ENCODE results near the gene ABHD15.
"Not testable (repeated sequence)": the region's sequence is repeated elsewhere in the genome, so short reads cannot be mapped to it uniquely, and the experiment has no call there.

ABHD15 gene

DNA sequence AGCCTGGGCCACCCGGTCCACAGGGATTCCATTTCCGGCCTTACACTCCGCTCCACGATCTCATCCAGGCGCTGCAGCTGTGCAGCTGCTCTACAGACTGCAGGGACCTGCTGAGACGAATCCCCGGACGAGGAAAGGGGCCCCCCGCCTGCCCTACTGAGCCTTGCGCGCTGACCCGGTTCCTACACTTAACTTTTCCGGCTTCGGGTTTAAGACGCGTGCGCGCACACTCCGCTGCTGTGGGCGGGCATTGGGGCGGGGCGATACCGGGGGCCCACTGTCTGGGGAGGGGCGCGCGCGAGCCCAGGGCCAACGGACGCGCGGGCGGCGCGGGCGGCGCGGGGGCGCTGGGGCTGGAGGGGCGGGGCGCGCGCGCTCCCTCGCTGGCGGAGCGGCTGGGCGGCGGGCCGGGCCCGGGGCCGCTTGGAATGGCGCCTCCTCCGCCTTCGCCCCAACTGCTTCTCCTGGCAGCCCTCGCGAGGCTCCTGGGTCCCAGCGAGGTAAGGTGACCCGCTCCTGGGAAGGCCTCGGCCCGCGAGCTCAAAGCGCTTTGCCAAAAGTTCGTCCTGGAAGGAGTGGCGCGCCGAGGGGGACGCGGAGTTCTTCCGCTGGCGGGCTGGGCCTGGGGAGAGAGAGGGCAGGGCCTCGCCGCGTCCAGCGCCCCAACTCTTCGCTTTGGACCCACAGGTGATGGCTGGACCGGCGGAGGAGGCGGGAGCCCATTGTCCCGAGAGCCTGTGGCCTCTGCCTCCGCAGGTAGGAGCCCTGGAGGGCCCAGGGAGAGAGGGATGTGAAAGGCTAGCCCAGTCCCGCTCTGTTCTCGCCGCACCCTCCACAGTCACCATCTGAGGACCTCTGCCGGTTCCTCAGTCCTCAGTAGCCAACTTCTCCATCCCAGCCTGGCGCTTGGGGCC is 1.8 kb upstream of the ABHD15 start, which contains the start of gene TP53I13:
Gene TP53I13, plus strand, starts transcription at position 371 of the 914 bp plus-strand sequence. Its CDS starts 58 bp downstream, at position 429.
- peak; percentile 91 for DNase-seq

DNA sequence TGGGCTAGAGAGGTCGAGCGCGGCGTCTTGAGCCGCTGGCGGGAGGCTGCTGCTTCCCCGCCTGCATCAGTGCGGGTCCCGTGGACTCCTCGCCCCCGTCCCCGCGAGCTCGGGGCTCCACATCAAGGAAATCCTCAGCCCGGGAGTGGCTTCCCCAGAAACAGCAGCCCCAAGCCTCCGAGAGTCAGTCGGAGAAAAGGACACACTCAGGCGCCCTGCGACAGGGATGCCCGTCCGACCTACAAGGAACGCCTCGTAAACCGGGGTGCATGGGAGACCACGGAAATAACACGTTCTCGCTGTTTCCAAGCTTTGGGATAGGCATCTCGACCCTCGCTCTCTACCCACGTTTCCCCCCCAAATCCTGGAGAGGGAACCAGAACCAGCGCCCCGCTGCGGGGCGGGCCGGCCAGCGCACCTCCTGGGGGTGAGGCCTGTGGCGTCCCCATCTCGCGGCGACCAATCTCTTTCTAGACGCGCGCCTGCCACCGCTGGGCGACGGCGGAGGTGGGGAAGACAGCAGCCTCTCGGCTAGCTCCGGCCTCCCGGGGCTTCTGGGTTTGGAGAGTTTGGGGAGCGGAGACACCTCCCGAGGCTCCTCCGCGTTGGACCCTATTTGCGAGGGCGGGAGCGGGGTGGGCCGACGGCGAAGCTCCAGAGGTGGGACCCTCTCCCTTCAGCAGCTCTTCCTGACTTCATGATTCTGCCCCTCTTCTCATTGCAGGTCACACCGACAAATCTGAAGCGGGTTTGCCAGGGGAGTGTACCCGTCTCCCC is 905 bp upstream of the ABHD15 start:
- DNase-seq = peak; percentile 79

DNA sequence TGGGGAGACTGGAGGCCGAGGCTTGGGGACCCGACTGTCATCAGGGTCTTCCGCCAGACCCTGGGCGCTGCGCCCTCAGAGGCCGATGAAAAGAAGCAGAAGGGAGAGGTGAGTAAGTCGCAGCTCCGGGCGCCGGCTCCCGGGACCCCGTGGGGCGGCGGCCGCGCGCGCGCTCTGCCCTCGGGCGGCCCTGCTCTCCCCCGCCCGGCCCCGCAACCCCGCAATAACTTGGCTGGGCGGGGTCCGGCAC is 392 bp upstream of the ABHD15 start:
- no peak for DNase-seq

DNA sequence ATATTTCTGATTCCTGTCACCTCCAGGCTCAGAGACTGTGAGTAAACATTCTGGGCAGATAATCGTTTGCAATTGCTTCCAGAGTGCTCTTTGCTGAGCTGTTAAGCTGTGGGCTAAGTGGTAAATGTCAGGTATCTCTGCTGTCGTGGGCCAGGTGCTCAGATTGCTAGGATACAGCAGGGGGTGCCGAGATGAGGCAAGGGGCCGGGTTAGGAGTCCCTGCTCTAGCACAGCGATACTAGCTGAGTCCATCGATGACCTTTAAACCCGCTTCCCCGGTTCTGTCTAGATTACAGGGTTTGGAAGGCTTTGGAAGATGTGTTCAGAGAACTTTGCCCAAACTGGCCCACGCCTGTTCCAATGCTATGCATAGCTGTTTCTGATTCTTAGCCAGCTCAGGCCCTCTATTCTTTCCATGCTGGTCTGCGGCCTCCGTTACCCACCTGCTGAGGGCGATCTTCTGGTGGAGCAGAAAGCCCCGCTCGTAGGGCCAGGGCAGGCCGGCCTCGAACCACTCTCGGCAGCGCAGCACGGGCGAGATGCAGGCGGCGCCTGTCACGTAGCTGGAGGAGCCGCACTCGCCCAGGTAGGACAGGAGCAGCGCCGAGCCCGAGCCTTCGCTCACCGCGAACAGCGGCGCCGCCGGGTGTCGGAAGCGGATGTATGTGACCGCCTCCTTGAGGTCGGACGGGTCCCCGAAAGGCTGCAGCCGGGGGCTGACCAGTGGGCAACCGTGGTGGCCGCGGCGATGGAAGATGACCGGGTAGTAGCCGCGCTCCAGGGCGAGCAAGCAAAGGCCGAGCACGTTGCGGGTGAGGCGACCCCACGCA is 979 bp downstream of the ABHD15 start:
- peak; percentile 55 for DNase-seq

DNA sequence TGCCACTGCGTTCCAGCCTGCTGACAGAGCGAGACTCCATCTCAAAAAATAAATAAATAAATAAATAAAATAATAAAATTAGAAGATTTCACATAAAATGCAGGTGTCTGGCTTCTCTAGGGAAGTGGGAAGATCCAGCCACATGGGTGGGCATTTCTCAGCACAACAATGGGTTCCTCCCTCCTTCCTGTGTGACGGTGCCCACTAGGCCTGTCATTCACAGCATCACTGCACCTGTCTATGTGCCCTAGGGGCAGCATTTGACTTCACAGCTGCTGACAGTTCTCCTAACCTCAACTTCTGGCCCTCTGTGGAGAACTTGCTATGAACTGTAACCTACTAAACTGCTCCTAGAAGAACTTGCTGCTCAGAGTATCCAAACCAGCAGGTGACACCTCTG is 3.0 kb downstream of the ABHD15 start:
- DNase-seq = no peak

DNA sequence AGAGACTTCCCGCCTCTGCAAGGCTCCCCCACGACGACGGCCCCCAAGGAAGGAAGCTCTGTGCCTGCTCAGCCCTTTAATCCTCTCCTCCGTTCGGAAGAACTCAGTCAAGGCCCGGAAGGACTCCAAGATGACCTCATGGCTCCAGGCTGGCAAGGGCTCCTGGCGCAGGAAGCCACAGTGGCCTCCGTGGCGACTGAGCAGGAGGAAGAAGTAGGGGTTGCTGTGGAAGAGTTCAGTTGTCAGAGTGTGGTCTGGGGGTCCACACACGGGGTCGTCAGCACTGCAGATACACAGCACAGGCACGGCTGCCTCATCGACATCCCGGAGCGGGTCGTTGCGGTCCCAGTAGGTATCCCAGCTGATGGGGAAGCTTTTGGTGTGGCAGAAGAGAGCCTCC is 4.2 kb downstream of the ABHD15 start:
- DNase-seq = no peak

DNA sequence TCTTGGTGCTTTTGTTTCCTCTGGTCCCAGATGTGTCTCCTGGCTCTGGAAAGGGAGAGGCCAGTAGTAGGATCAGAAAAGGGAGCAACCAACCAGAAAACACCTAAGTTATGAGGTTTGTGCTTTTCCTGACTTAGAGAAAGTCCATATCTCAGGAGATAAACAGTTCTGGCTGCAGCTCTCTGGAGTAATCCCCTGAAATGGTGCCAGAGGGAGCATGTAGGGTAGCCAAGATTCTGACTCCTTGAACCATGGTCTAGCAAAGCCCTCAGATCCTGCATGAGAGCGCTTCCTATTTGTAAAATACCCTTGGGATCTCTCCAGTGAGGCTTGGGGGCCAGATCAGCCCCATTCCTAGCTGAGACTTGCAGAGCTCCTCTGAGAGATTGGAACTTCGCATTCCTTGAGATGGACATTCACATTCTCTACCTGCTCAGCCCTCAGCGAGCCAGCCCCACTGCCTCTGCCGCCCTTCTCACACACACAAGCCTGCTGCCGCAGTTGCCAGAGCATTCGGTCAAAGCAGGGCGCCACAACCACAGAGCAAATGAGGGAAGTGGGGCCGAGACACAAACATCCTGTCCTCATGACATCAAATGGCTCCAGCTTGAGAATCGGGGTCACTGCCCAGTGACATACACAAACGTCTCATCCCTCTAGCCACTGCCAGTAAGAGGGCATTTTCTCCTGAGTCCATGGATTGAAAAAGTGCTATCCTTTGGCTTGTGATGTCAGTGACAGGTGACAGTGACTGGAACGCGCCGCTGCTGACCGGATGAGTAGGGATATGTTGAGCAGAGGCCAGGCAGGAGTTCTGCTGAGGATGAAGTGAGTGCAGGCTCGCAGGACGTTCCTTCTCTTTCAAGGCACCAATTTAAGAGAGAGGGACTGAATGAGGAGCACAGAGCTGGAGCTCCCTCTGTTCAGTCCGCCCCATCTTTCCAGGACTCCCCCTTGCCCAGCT is 5.0 kb downstream of the ABHD15 start:
- no peak for DNase-seq

DNA sequence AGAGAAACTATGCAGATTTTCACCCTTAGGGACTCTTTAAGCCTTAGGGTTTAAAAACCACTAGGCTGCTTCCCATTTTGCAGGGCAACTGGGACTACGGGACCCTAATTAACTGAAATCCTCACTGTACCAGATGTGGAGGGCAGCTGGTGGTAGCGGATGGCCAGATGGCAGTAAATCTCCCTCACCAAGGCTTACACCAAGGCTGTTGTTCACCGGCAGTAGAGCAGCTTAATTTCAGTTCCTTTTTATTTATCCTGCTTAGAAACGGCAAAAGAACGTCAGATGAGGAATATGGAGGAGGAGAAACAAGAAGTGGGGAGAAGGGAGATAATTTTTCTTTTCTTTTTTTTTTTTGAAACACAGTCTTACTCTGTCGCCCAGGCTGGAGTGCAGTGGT is 6.5 kb downstream of the ABHD15 start:
- DNase-seq = no peak

DNA sequence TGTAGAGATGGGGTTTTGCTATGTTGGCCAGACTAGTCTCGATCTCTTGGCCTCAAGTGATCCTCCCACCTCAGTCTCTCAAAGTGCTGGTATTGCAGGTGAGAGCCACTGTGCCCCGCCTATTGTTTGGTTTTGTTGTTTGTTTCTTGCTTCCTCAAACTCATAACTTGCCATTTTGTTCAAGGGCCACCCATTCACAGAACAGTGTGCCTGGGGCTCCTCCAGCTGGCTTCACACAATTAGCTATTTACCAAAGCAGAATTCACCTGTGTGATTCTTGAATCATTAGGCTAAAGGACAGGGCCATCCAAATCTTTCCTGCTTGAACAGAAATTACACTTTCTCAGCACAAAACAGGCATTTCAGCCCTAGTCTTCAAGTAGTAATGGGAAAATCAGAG is 7.2 kb downstream of the ABHD15 start:
- DNase-seq = no peak

DNA sequence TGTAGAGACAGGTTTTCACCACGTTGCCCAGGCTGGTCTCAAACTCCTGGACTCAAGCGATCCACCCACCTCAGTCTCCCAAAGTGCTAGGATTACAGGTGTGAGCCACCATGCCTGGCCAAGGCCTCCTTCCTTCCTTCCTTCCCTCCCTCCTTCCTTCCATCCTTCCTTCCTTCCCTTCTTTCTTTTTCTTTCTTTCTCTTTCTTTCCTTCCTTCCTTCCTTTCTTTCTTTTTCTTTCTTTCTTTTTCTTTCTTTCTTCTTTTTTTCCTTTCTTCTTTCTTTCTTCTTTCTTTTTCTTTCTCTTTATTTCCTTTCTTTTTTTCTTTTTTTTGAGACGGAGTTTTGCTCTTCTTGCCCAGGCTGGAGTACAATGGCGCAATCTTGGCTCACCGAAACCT is 8.7 kb downstream of the ABHD15 start:
- not testable (repeated sequence) for DNase-seq

DNA sequence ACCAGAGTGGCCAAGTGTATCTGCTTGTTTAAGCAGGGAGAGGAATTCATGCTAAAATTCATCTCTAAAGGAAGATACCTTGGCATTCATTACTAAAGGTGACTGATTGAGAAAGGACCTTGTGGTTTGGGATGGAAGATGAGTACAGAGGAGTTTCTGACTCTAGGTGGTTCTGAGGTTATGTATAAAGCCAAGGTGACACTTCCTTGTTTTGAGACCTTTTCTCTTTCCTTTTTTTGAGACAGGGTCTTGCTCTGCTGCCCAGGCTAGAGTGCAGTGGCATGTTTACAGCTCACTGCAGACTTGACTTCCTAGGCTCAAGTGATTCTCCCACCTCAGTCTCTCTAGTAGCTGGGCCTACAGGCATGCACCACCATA is 9.1 kb downstream of the ABHD15 start:
- no peak for DNase-seq

DNA sequence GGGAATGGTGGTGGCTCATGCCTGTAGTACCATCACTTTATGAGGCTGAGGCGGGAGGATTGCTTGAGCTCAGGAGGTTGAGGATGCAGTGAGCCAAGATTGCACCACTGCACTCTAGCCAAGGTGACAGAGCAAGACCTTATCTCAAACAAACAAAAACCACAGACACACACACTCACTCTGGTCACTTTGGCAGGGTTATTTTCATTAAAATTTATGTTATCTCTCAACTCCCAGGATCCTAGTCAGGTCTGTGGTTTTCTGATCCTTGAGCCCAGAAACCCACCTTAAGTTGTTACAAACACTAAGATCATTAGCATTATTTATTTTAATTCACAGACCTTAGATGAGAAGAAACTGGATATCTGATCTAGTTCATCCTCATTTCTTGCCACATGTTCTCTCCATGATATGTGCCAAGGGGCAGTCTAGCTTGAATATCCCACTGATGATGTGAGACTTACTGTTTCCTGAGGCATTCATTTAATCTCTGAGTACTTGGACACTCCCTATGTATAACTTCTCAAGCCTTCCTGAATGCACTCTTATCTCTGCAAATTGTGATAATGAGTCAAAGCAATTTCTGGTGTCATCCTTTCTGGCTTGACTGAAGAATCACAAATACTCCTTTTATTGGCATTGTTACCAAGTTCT is 9.6 kb downstream of the ABHD15 start:
- DNase-seq = no peak

DNA sequence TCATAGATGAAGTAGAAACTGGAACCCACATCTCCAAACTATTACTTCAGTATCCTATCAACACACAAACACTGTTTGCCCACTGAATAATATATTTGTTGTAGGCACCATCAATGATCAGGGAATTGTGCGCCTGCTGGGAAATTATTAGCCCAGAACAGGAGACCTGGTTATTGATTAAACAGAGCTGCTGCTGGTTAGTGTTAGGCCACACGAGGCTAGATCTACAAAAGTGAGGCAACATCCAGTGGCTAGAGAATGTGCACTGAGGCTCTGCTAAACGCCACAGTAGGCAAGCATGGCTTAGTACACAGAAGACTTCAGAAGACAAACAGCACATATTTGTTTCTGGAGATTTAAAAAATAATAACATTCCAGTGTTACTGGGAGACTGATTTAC is 11.0 kb downstream of the ABHD15 start:
- DNase-seq = no peak

DNA sequence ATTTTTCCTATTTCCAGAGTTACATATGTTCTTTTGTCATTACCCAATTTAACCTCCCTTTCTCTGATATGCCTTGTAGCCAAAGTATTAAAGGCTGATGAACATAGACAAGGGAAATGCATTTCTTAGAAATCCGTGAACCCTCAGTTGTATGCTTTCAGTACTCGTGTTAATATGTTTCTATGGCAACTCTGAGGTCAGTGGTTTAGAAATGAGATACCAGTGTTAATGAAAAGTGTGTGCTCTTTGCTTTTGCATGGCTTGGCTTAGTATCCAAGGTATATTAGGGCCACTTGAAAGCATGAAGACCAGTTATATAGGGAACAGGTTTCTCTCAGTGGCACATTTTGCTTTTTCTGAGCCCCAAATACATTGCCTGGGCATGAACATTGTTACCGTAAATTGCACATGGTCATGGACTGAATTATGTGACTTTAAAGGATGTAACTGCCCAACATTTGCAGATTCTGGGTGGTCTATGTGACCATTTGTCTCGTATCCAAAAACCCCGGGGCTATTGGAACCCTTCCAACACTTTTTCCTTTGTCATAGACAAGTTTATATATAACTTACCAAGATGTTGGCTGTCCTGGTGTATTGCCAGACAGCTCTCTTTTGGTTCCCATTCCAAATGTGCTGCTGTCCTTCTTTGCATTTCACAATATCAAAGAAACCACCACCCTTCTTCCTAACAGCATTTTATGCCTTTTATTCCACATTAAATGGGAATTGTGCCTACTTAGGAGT is 17.5 kb downstream of the ABHD15 start:
- no peak for DNase-seq

DNA sequence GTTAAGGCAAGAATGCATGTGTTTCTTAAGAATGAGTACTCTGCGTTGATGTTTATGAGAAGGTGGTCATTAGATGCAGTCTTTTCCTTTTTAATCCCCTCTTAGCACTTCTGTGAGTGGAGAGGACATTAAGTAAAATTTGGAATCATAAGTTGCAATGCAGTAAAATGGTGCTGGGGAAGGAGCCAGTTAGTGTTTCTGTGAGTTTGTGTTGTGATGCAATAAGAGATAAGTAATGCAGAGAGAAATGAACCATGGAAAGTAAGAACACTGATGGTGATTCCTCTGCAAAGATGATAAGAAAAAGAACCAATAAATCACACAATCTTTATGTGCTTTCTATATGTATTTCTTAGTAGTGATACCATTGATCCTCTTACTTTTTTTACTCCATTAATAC is 20.0 kb downstream of the ABHD15 start:
- no peak for DNase-seq

DNA sequence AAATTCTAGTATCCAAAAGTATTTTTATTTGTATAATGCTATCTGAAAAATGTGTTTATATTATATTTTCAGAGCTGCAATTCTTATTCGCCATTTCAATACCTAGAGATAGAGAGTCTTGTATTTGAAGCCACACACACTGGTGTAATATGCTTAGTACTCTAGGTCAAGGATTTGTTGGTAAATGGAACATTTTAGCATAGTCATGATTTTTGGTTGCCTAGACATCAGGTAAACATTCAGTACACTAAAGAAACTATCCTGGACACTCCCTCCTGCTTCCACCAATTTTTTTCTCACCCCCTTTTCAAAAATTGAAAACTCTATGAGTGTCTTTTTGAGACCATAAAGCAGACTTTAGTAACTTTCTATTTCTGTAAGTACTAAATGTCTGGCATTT is 20.8 kb downstream of the ABHD15 start:
- DNase-seq = no peak

DNA sequence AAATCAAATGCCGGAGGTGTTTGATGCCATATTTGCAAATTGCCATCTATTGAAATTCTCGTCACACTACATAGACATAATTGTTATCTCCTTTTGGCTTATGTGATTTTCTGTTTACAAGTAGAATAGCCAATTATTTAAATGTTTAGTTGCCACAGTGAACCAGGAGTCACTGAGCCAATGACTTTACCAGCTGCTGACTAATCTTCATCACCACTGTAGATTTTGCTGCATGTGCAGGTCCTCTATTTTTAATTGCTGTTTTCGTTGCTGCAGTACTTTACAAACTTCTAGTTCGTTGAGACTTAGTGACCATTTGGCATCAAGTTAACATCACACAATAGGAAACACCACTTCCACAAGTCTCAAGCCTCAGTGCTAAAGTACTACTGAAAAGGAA is 22.8 kb downstream of the ABHD15 start:
- no peak for DNase-seq

DNA sequence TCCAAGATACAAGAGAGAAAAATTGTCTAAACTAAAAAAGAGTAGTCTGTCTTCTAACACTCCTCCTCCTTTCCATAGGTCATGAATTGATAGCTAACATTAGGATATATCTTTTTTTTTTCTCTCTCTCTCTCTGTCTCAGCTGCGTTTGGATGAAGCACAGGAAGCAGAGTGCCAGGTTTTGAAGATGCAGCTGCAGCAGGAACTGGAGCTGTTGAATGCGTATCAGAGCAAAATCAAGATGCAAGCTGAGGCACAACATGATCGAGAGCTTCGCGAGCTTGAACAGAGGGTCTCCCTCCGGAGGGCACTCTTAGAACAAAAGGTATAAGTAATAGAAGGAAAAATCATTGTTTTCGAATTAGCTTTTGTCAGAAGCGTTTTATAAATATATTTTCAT is 32.9 kb downstream of the ABHD15 start:
- no peak for DNase-seq

DNA sequence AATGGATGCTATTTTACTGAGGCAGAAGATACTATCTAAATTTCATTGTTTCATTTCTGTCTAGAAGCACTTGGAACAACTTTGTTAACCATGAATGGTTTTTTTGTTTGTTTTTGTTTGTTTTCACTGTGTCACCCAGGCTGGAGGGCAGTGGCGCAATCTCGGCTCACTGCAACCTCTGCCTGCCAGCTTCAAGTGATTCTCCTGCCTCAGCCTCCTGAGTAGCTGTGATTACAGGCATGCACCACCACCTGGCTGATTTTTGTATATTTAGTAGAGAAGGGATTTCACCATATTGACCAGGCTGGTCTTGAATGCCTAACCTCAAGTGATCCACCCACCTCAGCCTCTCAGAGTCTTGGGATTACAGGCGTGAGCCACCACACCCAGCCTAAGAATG is 40.5 kb downstream of the ABHD15 start:
- DNase-seq = no peak

DNA sequence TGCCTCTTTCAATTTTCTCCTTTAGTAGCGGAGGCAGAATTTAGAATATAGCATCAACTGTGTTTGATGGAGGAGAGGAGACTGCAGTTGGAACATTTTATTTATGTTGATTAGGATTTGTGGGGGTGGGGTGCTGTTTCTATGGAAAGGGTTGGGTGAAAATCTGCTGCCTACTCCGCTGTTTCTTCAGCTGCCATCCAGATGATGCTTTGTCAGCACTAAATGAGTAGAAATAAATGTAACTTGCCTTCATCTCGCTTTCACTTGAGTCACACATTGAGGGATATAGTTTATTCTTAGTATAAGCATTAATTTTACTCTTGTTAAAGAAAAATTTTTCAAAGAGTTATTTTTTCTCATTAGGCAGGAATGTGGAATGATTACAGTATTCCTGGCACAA is 42.1 kb downstream of the ABHD15 start:
- DNase-seq = no peak

DNA sequence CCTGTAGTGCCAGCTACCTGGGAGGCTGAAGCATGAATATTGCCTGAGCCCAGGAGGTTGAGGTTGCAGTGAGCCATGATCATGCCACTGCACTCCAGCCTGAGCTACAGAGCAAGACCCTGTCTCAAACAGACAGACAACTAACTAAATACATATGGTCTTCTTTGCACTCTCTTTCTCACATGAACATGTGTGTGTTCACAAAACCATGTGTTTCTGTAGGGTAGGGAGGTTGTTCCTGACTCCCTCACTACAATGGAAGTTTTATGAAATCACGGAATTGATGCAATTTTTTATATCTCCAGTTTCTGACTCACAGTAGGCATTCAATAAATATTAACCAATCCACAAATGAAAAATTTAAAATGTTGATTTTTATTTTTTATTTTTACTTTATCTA is 48.5 kb downstream of the ABHD15 start:
- no peak for DNase-seq
